Stomach (tissue), 9 donors: ENCODE measurements around the gene RAB6A. TPM values are rescaled to one million over a fixed set of nuclear protein-coding genes. Genes with fewer than 3 reads are reported as not detected.

Source experiments
- DNase-seq, 2 donors: peaks; one replicate each; pipeline versions ENCODE4 v3.0.0 to v3.0.0-alpha.2; 2013 to 2019
- H3K27ac ChIP-seq, 5 donors: fragments of 200-600 bp in 4 of 5; sonication (generic) in 4 of 5; one replicate each; pipeline ENCODE4 v1.5.1; 2013 to 2019; ENCODE audit warnings: mild to moderate bottlenecking in 1 of 5, moderate library complexity in 1 of 5
- H3K27me3 ChIP-seq, 3 donors: fragments of 200-600 bp; sonication (generic); one replicate each; pipeline ENCODE4 v1.5.1; 2017 to 2019; ENCODE audit warnings: mixed run types in 1 of 3
- H3K36me3 ChIP-seq, 4 donors: fragments of 200-600 bp; sonication (generic); 1 replicate in 3 of 4; 2 replicates in 1 of 4; pipeline ENCODE4 v1.5.1; 2016 to 2019
- H3K4me1 ChIP-seq, 4 donors: fragments of 200-600 bp; sonication (generic); one replicate each; pipeline ENCODE4 v1.5.1; 2016 to 2019
- H3K4me3 ChIP-seq, 4 donors: fragments of 200-600 bp; sonication (generic) in 3 of 4; one replicate each; pipeline ENCODE4 v1.5.1; 2016 to 2019; ENCODE audit warnings: mild to moderate bottlenecking in 1 of 4
- H3K9me3 ChIP-seq, 4 donors: fragments of 200-600 bp; sonication (generic); one replicate each; pipeline ENCODE4 v1.5.1; 2016 to 2019
- EP300 ChIP-seq: sonication (generic); formaldehyde crosslinking; IDR thresholded peaks from one replicate; pipeline ENCODE4 v1.6.1; 2017; ENCODE audit warnings: antibody characterized with exemption
- POLR2A ChIP-seq, 4 donors: fragments of 450-650 bp; IDR thresholded peaks; one replicate each; pipeline ENCODE4 v1.6.1; 2016; ENCODE audit warnings: antibody characterized with exemption in 4 of 4, control low read depth in 2 of 4, mild to moderate bottlenecking in 1 of 4, moderate library complexity in 1 of 4
- POLR2AphosphoS5 ChIP-seq, 3 donors: sonication (generic); formaldehyde crosslinking; IDR thresholded peaks; one replicate each; pipeline ENCODE4 v1.6.1; 2016; ENCODE audit warnings: antibody characterized with exemption in 3 of 3
- WGBS, 5 donors: extraction: QIAGEN DNeasy Blood & Tissue Kit in 3 of 5; methylation state at CpG; one replicate each; pipeline versions ENCODE4 v1.1.5 to v1.1.7; 2013 to 2018; 5-methylcytosine and 5-hydroxymethylcytosine counted together
- intact Hi-C: fragments of 100-400 bp; cut with DNase I; formaldehyde crosslinking; loops from one replicate; pipeline ENCODE4 v1.15.1; 2023; ENCODE audit warnings: low total_unique reads
- polyA plus RNA-seq, 3 donors: library from polyadenylated mRNA; stranded (reverse); fragments of 200-250 nt; gene quantifications; one replicate each; pipeline ENCODE4 v1.2.3, GENCODE V29; 2013
- total RNA-seq, 5 donors: library from RNA; depleted of rRNA; stranded (reverse); fragments of >200 nt; gene quantifications; one replicate each; pipeline versions ENCODE4 v1.1.0 to v1.2.3, GENCODE V29; 2014 to 2016
- TF ChIP-seq, protein P1 (sequence below), 7 experiments: fragments of 450-650 bp in 4 of 7; fragments of 200-600 bp in 3 of 7; sonication (generic) in 3 of 7; IDR thresholded peaks; one replicate each; pipeline ENCODE4 v1.5.1; 2016 to 2019; ENCODE audit warnings: antibody characterized with exemption in 7 of 7, control low read depth in 2 of 7, mild to moderate bottlenecking in 1 of 7
- donor health status: healthy with polysubstance abuse.
- donor health status: Bipolar disorder and iron deficiency.
- donor health status: healthy.

The RAB6A gene
- total and polyA plus RNA-seq, 8 donors: 34.7 to 373 (median 70.8) TPM

DNA sequence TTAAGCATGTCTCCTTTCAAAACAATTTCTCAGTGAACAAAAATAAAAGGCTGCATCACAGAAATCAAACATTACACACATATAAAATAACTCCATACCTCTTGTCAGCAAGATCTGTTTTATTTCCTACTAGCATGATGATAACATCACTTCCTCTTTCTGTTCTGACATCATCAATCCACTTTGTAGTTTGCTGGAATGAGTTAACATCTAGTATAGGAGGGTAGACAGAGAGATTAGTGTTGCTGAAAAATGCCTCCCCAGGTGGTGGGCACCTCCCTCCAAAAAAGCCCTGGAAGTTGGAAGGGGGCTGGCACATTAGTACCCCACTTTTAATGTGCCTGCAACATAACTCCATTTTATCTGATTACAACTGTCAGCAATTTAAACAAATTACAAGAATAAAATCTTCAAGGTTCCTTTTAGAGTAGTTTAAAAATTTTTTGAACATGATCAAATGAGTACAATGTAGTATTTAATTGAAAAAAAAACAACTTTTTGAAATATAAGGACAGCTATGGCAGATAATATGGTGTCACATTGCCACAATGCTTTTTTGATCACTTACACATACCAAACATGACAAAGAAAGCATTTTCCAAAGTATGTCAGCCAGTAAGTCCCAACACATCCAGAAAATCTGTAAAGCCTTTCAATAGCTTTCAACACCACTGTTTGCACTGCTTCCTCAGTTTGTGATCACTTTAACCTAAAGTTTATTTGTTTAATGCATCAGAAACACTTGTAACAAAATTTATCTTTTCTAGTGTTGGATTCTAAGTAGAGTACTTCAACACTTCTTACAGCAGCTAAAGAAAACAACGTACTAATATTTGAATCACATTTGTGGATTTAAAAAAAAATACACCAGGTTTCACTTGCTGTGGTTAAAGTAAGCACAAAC, 44.5 kb downstream of the RAB6A start:
- Histone ChIP-seq H3K36me3 (peaks cover 3 to 66% (median 57%) of the 10 kb centered on the region in 4 donors), H3K4me1 (peaks cover 0 to 36% (median 12%) of the 10 kb centered on the region in 4 donors), H3K9me3 (no peaks in the 10 kb centered on the region), H3K27me3 (no peaks in the 10 kb centered on the region), H3K4me3 (no peak overlapping the region), H3K27ac (peak overlapping the region in 1 of 5 donors; percentile 17)
- TF ChIP-seq POLR2AphosphoS5 (IDR thresholded peaks at IDR 0.05): no peak
- no peak for TF ChIP-seq EP300
- no peak for TF ChIP-seq POLR2A (IDR thresholded peaks at IDR 0.05)
- TF ChIP-seq, protein P1, sequence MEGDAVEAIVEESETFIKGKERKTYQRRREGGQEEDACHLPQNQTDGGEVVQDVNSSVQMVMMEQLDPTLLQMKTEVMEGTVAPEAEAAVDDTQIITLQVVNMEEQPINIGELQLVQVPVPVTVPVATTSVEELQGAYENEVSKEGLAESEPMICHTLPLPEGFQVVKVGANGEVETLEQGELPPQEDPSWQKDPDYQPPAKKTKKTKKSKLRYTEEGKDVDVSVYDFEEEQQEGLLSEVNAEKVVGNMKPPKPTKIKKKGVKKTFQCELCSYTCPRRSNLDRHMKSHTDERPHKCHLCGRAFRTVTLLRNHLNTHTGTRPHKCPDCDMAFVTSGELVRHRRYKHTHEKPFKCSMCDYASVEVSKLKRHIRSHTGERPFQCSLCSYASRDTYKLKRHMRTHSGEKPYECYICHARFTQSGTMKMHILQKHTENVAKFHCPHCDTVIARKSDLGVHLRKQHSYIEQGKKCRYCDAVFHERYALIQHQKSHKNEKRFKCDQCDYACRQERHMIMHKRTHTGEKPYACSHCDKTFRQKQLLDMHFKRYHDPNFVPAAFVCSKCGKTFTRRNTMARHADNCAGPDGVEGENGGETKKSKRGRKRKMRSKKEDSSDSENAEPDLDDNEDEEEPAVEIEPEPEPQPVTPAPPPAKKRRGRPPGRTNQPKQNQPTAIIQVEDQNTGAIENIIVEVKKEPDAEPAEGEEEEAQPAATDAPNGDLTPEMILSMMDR (IDR thresholded peaks at IDR 0.05): no peak
- intact Hi-C loops: no loop called here
- peak in 1 of 2 donors; percentile 11 for DNase-seq
- WGBS, 5 donors: 24 to 50% (median 29%) methylated on average over 1 of the region's 1 CpG

DNA sequence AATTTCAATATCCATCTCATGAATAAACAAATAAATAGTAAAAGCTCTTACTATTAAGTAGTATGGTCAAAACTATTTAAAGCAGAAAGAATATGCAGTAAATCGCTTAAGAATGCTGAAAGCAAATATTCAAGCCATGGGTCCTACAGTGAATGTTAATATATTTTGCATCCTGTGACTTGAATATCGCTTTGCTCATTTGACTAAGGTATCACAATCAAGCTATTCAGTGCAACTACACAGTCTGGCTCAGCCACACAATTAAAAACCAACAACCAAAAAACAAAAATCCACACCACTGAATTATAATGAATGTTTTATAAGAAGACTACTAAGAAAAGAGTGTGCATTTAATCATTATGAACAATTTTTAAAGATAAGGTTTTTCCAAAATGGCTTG, 45.3 kb downstream of the RAB6A start:
- Histone ChIP-seq H3K27me3 (no peaks in the 10 kb centered on the region), H3K27ac (peak overlapping the region in 1 of 5 donors; percentile 17), H3K4me3 (no peak overlapping the region), H3K36me3 (peaks cover 12 to 73% (median 64%) of the 10 kb centered on the region in 4 donors), H3K9me3 (no peaks in the 10 kb centered on the region), H3K4me1 (peaks cover 0 to 36% (median 12%) of the 10 kb centered on the region in 4 donors)
- 80 to 95% (median 87%) methylated on average over 2 of the region's 2 CpGs for WGBS, 5 donors
- no peak for DNase-seq
- intact Hi-C loops: no loop called here
- TF ChIP-seq POLR2A (IDR thresholded peaks at IDR 0.05) (no peak), POLR2AphosphoS5 (IDR thresholded peaks at IDR 0.05) (no peak), EP300 (no peak)
- TF ChIP-seq, protein P1 (IDR thresholded peaks at IDR 0.05): no peak

DNA sequence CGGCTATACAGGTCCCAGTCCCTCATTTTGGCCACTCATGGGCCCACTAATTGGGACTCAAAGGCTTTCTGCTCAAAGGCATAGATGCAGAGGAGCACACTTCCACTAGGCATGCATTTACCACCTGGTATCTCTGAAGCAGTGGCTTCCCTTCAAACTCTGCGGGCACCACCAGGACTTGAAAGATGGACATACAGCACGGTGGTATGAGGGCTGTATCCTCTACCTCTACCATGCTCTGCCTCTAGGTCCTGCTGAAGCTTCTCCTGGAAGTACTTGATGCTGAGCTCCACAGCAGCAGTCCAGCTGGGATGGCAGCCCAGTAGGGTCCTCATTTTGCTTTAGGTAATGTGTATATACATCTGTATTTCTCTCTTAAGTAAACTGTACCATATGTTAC, 49.9 kb downstream of the RAB6A start:
- Histone ChIP-seq H3K27ac (no peak overlapping the region), H3K36me3 (peaks cover 19 to 76% (median 63%) of the 10 kb centered on the region in 4 donors), H3K4me3 (no peak overlapping the region), H3K9me3 (no peaks in the 10 kb centered on the region), H3K4me1 (peaks cover 0 to 7% (median 1%) of the 10 kb centered on the region in 4 donors), H3K27me3 (no peaks in the 10 kb centered on the region)
- 74 to 99% (median 98%) methylated on average over 3 of the region's 3 CpGs for WGBS, 5 donors
- intact Hi-C loops: no loop called here
- no peak for DNase-seq
- TF ChIP-seq POLR2AphosphoS5 (IDR thresholded peaks at IDR 0.05) (no peak), POLR2A (IDR thresholded peaks at IDR 0.05) (no peak), EP300 (no peak)
- TF ChIP-seq, protein P1 (IDR thresholded peaks at IDR 0.05): no peak

DNA sequence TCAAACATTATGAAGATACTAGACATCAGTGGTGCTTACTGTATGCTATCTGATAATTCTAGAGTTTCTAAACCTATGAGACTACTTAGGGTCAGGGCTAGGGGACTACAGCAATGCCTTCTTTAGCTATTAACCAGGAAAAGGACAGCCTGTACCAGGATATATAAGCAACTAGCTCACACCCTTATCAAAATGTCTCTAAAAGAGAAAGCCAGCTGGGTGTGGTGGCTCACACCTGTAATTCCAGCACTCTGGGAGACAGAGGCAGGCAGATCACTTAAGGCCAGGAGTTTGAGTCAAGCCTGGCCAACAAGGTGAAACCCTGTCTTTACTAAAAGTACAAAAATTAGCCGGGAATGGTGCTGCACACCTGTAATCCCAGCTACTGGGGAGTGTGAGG, 55.8 kb downstream of the RAB6A start:
- no peaks in the 10 kb centered on the region for H3K4me1 ChIP-seq
- no peaks in the 10 kb centered on the region for H3K27me3 ChIP-seq
- intact Hi-C loops: no loop called here
- no peak for DNase-seq
- peaks cover 18 to 87% (median 73%) of the 10 kb centered on the region in 4 donors for H3K36me3 ChIP-seq
- H3K4me3 ChIP-seq: no peak overlapping the region
- TF ChIP-seq EP300 (no peak), POLR2AphosphoS5 (IDR thresholded peaks at IDR 0.05) (no peak), POLR2A (IDR thresholded peaks at IDR 0.05) (no peak)
- TF ChIP-seq, protein P1 (IDR thresholded peaks at IDR 0.05): no peak
- H3K9me3 ChIP-seq: no peaks in the 10 kb centered on the region
- 86 to 100% (median 92%) methylated on average over 1 of the region's 1 CpG for WGBS, 5 donors
- H3K27ac ChIP-seq: no peak overlapping the region
